GM18907 (cell line): ENCODE measurements around the gene GALNTL6.

Experiments
- ATAC-seq: cut with Tn5 transposase; IDR thresholded peaks from one replicate; pipeline ENCODE4 v1.9.1; 2021; ENCODE audit warnings: mild to moderate bottlenecking, moderate library complexity; ENCODE audit not compliant: unreplicated experiment

GALNTL6 gene

DNA sequence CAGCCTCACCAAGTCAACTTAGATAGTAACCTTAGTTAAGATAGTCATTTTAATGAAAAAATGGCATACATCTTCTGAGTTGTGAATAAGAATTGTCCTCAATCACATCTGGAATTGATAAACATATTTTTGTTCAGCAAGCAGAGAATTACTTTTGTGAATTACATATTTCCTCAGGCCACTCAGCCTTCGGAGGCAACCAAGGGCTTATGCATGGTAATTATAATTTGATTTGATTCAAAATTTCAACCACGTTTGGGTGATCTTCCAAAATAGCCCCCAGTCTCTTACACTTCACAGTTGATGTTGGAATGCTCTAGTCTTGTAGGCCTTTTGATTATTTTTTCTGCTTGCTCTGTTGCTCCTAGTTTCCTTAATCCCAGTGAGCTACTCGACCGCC is 63.4 kb downstream of the GALNTL6 start:
- no peak for ATAC-seq

DNA sequence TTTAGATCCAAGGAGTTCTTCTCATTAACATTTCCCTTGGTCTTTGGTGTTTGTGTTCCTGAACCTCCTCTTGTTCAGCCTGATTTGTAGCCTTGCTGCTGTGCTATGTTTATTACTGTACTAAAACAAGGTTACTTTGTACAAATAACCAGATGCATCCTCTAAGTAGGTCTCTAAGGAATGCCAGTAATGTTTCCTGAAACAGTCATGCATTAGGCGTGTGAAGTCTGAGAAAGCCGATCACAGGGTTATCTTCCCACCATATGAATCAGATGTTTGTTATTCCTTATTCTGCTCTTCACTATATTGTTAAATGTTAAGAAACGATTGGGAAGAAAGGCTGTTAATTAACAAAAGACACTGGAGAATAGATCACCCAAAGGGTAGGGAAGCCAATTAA is 66.9 kb downstream of the GALNTL6 start:
- ATAC-seq = no peak

DNA sequence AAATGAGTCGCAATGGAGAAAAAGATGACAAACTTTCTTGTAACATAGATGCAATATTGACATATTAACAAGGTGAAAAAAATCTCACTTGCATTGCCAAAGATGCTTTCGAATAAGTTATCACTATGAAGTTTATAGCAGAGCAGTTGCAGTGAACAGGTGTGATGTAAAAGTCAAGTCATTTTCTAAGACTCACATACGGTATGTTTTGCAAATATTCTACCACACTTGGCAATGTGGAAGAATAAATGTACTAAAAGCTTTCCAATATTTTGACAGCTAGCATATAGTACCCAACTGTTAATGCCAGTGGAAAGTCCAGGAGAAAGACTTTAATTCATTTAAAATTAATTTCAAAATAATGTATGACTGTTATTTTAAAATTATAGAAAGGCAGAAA is 76.5 kb downstream of the GALNTL6 start:
- ATAC-seq = no peak

DNA sequence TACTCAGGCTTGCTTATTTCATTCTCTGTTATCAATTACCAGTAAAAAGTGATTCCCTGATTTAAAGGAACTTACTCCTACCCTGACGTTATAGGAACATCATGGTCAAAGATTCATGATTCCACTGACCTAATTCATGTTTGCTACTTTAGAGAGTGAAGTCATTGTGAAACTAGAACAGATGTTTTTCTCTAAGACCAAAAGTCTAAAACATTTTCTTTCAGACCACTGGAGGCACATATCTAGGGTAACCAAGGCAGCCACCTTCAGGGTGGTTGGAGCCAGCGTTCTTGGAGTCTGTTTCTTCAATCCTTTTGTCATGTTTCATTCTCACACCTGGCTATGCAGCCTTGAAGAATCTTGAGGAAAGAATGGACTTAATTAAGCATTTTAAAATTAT is 77.8 kb downstream of the GALNTL6 start:
- peak; percentile 92 for ATAC-seq

DNA sequence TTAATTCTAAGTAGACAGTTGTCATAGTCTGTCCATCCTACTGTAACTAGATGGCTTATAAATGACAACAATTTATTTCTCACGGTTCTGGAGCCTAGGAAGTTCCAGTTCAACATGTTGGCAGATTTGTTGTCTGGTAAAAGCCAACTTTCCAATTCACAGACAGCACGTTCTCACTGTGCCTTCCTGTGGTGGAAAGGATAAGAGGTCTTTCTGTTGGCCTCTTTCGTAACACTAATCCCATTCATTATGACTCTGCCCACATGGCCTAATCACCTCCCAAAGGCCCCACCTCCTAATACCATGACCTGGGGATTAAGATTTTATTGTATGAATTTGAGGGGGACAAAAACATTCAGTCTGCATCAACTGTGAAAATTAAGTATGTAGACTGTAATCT is 83.2 kb downstream of the GALNTL6 start:
- no peak for ATAC-seq

DNA sequence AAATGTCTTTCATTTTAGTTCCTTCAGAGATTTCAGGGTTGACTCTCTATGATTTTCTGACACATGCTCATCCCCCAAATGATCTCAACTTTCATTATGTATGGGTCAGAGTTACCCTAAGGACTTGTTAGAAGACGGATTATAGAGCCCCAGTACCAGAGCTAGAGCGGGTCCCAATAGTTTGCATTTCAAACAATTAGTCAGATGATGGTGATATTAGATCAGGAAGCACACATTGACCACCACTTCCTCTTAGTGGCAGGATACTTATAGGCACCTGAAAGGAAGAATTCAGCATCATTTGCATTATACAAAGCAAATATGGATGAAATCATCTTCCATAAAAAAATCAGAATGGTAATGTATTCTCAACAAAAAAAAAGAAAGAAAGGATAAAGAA is 106.1 kb downstream of the GALNTL6 start:
- no peak for ATAC-seq

DNA sequence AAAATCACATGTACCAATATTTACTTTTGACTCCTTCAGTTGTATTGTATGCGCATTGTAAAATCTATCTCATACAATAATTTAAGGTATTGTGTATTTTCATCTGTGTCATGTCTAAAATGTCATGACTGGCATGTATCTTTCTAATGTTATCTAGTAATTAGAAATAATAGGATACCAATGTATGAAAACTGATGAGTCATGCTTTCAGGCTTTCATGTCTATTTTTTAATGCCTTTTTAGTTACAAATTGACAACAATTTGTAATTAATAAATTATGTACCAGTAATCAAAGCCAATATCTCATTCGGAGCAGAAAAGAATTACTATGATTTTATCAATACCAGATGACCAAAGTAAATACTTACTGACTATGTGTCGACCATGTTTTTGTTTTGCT is 107.7 kb downstream of the GALNTL6 start:
- no peak for ATAC-seq

DNA sequence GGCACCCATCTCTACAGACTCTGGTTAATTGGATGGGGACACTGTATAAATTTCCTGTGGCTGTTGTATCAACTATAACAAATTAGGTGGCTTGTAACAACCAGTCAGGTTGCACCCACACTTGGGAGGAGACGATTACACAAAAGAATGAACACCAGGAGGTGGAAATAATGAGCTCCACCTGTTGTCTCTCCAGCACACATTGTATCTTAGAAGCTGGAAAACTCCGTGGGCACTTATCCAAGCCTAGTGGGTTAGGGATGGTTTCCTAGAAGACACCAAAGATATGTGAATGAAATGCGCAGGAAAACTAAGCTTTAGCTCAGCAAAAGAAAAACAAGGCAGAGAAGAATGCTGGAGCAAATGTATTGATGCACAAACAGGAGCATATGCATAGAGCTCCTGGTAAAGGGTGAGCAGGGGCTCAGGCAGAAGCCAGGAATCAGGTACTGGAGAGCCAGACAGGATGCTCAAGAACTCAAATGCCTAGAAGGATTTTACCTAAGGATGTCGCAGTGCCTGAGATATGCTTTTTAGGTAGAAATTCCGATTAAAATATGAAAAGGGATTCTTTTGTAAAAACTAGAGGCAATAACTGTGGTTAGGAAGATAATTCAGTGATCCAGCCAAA is 111.7 kb downstream of the GALNTL6 start:
- no peak for ATAC-seq

DNA sequence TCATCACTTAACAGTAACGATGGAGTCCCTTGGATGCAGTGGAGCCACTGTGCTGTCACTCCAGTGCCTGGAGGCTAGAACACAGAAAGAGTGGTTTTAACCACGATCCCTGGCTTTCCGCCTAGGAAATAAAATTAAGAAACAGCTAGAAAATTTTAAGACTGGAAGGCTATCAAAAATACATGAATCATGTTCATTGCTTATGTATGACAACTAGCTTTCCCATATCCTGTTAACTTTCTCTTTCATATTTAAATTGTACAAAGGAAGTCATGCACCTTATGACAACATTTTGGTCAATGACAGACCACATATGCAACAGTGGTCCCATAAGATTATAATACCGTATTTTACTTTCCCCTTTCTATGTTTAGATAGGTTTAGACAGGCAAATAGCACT is 115.1 kb downstream of the GALNTL6 start:
- no peak for ATAC-seq

DNA sequence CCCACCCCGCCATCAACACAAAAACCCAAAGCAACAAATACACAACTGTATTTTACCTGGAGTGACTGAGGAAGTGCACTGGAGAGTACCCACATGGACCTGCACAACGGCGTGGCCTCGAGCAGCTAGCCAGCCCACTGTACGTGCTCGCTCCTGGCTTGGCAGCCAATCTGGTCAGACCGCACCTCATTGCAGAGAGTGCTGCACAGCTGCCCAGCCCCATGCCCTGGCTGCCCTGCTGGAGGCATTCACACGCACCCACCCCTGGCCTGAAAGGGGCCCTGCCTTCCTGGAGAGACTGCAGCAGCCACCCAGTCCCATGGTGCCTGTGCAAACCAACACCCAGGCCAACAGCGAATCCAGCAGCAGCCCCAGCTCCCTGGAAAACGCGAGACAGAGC is 116.3 kb downstream of the GALNTL6 start:
- ATAC-seq = no peak

DNA sequence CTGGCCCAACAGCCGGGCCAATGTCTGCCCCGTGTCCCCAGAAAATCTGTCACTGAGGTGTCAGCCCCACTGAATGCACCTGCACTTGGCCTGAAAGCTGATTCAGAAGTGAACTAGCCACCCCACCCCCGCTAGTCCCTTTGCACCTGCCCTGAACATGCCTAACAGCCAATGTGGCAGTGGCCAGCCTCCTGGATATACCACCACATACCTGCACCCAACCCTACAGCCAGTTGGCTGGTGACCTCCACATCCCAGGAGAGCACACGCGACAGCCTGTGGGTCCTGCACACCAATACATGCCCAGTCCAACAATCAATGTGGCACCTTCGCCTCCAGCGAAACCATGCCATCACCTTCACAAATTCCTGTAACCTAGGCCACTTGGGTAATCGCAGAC is 116.7 kb downstream of the GALNTL6 start:
- ATAC-seq = no peak

DNA sequence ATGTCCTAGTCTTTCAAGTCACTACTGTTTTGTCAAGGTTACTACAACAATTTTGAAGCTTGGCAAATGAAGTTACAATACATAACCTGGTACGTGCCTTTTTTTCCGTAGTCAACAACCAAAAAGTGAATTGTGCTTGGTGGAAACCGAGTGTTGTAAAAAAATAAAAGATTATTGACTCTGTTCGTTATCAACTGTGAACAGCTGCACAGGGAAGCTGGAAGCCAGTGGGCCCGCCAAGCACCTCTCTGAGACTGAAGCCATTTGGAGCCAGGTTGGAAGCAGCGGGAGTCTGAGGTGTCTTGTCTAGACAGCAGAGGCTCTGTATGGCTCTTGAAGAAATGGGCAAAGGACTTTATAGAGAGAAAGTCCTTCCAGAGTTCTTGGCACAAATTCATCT is 119.0 kb downstream of the GALNTL6 start:
- no peak for ATAC-seq

DNA sequence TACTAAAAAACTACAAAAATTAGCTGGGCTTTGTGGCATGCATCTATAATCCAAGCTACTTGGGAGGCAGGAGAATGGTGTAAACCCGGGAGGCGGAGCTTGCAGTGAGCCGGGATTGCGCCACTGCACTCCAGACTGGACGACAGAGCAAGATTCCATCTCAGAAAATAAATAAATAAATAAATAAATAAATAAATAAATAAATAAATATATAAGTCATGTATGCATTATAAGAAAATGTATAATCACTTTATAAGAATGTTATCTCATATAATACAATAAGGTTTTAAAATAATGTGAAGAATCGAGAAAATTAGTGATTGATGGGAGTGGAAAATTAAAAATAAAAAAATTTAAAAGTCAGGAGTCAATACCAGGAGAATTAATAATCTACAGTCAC is 127.5 kb downstream of the GALNTL6 start:
- no peak for ATAC-seq

DNA sequence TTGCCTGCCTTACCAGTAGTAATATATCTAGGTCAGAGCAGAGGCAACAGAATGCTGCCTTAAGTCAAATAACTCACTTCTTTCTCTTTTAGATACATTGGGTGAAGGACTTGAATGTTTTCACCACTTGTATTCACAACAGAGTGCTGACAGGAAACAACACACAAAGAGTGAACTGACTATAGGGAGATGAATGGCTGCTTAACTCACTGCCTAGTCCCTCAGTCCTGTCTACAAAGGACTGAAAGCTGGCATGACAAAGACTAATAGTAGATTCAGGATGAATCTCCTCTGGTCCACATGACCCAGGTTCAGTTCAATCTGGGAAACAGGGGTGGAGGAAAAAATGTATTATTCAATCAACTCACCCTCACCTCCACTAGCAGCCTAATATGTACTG is 134.2 kb downstream of the GALNTL6 start:
- no peak for ATAC-seq

DNA sequence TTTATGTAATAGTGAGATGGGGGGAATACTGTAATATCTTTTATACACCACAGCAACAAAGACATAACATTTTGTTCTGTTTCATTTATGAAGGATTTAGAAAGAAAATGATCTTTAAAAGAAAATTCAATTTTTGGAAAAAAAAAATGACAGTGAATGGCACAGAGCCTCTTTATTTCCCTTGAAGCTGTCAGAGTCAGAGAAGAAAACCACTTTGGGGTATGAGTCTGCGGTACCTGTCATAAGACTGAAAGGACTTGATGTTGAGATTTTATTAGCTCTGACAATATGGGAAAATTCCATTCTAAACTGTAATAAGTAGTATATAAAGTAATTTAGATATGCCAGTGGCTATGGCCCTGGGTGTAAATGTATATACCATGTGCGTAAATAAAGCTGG is 134.8 kb downstream of the GALNTL6 start:
- no peak for ATAC-seq

DNA sequence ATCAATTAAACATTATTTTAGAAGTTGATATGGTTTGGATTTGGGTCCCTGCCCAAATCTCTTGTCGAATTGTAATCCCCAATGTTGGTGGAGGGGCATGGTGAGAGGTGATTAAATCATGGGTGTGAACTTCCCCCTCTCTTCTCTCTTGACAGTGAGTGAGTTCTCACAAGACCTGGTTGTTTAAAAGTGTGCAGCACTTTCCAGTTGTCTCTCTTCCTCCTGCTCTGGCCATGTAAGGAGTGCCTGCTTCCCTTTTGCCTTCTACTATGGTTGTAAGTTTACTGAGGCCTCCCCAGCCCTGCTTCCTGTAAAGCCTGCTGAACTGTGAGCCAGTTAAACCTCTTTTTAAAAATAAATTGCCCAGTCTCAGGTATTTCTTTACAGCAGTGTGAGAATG is 141.4 kb downstream of the GALNTL6 start:
- ATAC-seq = peak; percentile 87

DNA sequence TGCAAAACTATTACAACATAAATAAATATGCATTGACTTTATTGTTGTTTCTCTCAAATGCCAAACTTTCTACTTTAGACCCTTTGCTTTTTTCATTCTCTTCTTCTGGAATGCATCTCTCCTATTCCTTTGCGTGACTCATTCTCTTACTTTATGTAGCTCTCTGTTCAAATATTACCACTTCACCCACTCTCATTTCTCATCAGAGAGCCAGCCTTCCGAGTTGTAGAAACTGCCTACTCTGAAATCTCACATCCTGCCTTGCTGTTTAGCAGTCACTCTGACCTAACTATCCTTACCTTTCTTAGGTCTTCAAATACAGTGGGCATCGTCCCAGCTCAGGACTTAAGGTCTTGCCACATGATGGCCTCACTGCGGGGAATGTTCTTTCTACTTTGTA is 143.5 kb downstream of the GALNTL6 start:
- ATAC-seq = no peak

DNA sequence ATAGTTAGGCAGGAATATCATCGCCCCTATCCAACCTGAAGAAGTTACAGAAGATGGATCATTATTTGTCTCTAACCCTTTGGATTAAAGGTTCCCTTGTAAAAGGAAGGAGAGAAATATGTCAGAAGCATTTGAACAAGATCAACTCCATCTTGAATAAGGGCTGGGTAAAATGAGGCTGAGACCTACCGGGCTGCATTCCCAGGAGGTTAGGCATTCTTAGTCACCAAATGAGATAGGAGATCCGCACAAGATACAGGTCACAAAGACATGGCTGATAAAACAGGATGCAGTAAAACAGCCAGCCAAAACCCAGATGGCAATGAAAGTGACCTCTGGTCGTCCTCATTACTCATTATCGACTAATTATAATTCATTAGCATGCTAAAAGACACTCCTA is 148.9 kb downstream of the GALNTL6 start:
- no peak for ATAC-seq

DNA sequence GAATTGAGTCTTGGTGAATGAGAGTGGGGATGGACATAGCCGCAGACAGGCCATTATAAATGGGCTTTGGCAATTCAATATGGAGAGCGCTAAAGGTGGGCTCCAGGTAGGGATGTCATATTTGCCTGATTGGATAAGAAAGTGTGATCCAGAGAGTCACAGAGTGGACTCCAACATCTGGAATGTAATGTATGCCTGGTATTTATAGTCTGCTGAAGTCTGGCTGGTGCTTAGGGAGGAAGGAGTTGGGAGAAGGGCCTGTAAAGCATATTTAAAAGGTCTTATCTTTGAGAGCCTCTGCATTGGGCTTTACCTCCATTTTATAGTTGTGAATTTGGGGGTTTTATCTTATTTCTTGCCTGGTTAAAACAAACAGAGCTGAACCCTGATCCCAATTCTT is 153.2 kb downstream of the GALNTL6 start:
- ATAC-seq = no peak

DNA sequence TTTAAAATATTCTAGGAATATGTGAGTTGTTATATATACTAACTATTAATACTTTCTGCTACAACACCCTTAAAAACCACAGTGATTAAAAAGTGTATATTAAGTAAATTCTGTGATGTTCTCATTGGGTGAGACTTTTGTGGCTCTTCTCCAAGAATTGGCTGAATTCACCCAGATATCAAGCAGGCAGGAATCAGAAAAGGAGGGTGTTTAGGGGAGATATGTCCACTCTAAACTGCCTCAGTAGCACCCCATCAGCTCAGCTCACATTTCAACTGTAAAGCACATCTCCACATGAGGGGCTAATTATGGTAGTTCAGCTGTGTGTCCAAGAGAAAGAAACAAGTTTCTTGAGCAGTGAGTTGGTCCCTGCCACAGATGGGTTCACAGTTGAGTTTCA is 165.0 kb downstream of the GALNTL6 start:
- no peak for ATAC-seq

DNA sequence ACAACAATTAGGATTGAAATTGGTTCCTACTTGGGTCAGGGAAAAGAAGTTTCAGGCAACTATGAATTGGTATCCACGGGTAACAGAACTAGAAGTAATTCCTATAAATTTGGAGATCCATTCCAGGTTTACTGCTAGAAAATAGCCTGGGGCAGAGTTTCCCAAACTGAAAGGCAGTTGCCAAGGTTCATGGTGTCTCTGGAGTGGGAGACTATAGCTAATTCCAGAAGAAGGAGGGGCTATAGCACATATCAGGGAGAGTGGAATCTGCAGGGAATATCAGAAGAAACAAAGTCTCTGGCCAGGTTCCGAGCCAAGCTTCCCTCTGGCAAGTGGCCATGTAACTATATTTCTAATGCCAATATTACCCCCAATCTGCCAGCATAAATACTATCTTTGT is 166.3 kb downstream of the GALNTL6 start:
- no peak for ATAC-seq

DNA sequence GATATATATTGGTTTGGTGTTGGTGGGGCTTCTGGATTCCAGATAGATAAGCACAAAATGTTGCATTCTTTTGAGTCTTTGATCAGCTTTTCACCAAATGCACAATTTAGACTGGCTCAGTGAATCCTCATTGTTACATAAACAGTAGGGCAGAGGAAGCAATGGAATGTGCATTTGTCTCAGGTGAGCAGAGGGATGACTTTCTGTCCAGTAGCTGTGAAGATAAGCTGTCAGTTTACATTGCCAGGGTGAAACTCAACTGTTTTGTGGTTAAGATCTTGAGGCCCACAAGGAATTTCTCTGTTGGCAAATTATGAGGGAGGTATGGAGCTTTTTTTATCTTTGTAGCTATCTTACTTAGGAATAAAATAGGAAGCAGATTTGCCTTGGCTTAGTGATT is 168.0 kb downstream of the GALNTL6 start:
- ATAC-seq = no peak

DNA sequence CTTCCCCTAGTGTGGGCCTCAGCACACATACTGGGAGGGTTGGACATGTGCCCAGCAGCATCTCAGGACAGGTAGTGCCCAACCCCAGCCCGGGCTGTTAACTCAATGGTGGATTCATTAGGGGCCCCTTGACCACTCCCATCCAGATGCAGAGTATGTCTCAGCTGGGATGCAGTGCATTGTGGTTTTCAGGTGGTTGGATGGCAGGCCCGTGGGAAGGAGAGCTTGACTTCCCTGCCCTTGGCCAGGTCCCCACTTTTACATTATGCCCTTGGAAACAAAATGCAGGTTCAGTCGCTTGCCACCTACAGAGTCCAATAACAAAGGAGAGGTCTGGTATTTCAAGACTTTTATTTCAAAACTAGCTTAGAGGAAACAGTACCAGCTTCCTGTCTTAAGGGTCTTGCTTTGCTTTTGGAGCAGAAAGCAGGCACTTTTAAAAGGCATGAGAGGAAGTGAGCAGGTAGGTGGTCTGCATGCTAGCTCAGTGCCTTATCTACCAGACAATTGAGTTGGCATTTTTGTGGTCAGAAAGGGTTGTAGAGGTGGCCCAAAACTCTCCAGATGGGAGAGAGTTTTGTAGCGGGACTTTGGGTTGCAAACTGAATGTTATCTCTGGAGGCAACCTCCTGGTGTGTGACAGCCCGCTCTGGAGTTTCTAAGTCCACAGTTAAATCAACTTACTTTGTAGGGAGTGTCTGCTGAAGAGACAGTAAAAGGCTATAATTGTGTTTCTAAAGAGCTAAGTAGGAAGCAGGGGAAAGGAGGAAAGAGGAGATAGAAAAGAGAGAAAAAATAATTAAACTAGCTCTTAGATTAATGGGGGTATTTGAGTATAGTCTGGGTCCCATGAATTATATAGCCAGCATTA is 171.0 kb downstream of the GALNTL6 start:
- ATAC-seq = no peak
